HG03175 (cell line): Measurements from ENCODE around the gene IRF2BP1.
A peak's percentile ranks its signal among the peaks of the same experiment; 100 is the strongest.

ENCODE experiments used
- ATAC-seq: cut with Tn5 transposase; IDR thresholded peaks from one replicate; pipeline ENCODE4 v1.9.1; 2021; ENCODE audit warnings: mild to moderate bottlenecking, moderate library complexity; ENCODE audit not compliant: unreplicated experiment

Gene IRF2BP1

DNA sequence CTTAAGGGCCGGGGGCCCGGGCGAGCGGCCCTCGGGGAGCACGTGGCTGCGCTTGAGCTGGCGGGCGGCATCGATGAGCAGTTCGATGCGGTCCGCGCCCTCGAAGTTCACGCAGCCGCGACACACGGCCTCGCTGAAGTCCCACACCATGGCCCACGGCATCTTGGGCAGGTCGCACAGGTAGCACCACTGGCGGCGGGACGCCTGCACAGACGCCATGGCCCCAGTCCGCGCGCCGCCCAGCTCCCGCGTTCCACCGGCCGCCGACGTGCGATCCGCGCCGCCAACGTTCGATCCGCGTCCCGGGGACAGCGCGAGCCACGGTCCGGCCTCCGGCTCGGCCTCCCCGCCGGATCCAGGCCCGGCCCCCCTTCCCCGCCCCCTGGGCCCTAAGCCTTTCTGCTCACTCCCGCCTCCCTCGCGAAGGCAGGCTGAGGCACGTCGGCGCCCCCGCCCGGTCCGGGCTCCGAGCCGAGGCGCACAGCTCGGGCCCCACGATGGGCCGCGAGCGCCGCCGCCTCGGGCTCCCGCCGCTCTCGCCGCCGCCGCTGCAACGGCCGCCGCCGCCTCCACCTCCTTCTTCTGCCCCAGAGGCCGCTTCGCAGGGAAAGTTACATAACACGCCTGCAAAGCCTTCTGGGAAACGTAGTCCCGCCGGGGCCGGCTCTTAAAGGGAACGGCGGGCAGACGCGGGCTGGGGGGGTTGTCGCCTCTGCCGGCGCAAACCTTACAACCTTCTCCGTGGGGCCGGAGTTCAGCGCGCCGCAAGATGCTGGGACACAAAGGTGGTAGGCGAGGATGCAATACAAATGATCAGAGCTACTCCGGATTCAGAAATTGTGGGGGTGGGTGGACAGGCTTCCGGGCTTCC, at the start of gene IRF2BP1:
Gene IRF2BP1, minus strand, starts transcription at position 586 of the 871 bp plus-strand sequence. Its CDS starts 367 bp downstream, at position 219.
- ATAC-seq, result peak; percentile 47

DNA sequence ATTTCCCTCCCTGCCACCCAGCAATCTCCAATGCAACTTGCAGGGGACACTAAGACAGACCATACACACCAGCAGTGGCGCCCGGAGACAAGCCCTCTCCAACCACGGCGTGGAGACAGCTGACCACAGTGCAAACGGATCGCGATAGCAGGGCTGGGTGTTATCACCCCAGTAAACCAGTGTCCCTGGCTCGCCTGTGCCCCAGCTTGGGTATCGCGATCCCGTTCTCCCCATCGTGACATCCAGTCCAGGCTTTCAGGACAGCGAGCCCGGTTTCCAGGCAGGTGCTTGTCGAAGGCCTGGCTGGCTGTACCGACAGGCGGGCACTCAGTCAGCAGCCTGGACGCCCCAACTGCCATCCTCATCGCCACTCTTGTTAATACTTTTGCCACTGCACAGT, 49.3 kb upstream of the IRF2BP1 start:
- no peak for ATAC-seq

DNA sequence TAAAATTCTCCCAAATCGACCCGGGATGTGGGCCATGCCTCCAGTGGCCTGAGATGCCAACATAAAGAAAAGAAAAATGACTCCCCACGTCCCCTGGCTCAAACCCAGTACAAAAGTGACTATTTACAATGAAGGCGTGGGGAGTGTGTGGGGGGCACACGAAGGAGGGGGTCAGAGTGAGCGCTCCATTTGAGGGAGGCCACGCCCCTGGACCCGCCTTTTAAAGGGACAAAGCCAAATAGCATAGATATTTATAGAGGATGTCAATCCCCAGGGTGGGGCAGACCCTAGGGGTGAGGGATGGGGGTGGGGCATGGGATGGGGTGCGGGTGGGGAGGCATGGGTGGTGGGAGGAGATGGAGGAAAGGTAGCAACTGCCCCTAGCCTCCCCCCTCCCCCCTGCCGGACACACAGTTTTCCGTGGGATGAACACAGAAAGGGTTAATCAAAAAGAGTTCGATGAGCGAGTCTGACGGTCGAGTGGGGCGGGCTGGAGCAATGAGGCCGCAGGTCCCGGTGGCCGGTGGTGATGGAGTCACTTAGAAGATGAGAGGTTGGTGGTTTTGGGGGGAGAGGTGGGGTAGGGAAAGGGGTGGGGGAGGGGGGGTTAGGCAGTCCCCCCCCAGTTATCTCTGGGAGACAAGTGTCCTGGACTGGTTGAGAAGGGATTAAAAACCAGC, 48.8 kb upstream of the IRF2BP1 start:
- ATAC-seq, result no peak

GRCh38 chr19:45933759-45934158, 47.8 kb upstream of the IRF2BP1 start:
- no peak for ATAC-seq

DNA sequence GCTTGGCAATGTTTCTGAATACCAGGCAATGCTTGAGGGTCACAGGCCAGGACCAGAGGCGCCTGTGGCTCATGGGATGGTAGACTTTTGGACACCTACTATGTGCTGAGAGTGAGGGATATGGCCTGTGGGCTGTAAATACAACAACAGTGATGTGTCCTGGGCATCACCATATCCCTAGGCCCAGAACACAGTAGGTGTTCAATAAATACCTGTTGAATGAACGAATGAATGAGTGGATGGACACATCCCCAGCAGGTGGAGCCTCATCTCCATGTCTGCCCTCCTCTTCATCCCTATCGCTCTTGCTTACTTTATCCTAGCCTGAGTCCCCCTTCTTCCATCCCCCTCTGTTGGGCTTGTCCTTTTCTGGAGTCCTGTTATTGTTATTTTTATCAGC, 45.1 kb upstream of the IRF2BP1 start:
- ATAC-seq, result no peak

- no peak for ATAC-seq
Observed at GRCh38 chr19:45929247-45929646, 43.3 kb upstream of the IRF2BP1 start.

- peak; percentile 57 for ATAC-seq
Observed at GRCh38 chr19:45927565-45928261, 41.8 kb upstream of the IRF2BP1 start.

DNA sequence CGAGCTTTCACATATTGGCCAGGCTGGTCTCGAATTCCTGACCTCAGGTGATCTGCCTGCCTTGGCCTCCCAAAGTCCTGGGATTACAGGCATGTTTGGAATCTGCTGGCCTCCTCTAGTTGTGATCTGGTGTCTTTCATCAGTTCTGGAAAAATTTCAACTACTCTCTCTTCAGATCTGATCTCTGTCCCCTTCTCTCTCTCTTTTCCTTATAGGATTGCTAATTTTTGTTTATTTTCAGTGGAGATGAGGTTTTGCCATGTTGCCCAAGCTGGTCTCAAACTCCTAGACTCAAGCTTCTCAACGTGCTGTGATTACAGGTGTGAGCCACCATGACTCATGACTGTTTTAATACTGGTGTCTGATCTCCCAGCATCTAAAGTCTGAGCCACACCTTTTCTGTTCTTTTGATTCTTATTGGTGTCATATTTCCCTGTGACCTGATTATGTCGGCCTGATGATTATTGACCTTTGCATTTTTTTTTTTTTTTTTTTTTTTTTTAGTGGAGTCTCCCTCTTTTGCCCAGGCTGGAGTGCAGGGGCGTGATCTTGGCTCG, 39.0 kb upstream of the IRF2BP1 start:
- ATAC-seq, result no peak

- no peak for ATAC-seq
Observed at GRCh38 chr19:45922281-45922680, 36.3 kb upstream of the IRF2BP1 start.

DNA sequence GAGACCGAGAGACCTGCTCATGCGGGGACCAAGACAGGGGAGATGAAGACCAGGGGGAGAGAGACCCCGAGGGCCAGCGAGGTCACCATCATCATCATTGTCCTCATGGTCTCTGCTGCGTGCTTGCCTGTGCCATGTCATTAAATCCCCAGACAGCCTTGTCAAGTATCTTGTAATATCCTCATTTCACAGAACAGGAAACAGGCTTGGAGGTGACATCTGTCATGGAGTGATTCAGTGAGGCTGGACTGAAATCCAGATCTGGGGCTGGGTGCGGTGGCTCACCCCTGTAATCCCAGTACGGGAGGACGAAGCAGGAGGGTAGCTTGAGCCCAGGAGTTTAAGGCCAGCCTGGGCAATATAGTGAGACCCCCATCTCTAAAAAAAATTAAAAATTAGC, 34.5 kb upstream of the IRF2BP1 start:
- ATAC-seq, result no peak

- ATAC-seq, result no peak
Observed at GRCh38 chr19:45919678-45920077, 33.7 kb upstream of the IRF2BP1 start.

DNA sequence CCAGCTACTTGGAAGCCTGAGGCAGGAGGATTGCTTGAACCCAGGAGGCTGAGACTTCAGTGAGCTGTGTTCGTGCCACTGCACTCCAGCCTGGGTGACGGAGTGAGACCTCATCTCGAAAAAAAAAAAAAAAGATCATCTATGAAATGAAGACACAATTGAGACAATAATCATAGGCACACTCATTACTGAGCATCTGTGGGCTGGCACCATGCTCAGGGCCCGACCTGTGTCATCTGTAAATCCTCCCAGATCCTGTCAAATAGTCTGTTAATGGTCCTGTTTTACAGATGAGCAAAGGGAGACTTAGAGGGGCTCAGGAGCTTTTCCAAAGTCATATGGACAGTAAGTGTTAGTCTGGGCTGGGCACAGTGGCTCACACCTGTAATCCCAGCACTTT, 32.8 kb upstream of the IRF2BP1 start:
- no peak for ATAC-seq

GRCh38 chr19:45917421-45918091, 31.6 kb upstream of the IRF2BP1 start:
- ATAC-seq, result no peak

DNA sequence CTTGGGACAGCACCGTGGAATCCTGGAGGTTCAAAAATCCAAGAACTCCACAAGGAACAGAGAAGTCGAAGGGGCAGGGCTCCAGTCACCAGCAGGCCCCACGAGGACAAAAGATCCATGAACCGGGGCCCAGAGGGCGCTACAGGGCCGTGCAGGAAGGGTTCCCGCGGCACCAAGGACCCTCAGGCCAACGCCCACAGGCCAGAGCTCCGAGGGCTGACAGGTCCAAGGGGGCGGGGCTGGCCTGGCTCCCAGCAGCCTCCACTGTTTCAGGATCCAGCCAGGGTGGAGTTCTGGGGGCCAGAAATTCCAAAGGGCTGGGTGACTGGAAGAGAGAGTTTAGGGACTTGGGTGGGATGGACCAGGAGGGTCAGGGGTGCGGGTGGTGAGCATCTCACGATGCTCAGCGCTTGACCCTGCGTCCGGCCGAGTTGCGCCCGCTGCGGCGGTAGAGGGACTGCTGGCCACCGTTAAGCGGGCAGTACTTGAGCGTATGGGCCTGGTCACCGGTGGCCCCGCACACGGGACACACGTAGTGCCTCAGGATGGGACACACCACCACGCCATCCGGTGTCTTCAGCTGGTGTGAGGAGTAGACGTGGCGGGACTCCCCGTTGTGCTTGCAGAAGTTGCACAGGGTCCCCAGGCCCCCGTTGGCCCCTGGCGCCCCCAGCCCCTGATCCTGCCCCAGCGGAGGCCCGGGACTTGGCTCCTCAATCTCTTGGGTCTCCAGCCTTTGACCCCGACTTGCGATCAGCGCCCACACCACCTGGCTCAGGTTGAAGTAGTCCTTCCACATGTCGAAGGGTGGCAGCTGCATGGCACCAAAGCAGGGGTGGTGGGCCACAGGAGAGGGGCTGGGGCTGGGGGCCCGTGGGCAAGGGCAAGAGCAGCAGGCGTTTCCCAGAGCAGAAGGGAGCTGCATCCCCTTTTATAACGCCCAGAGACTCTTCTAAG, 28.2 kb upstream of the IRF2BP1 start, which contains the start of gene NANOS2:
Gene NANOS2, minus strand, starts transcription at position 905 of the 957 bp plus-strand sequence. Its CDS starts 85 bp downstream, at position 820.
- ATAC-seq, result no peak

- ATAC-seq, result no peak
Observed at GRCh38 chr19:45911291-45911690, 25.4 kb upstream of the IRF2BP1 start.

- no peak for ATAC-seq
Observed at GRCh38 chr19:45908956-45909355, 23.0 kb upstream of the IRF2BP1 start.

- no peak for ATAC-seq
Observed at GRCh38 chr19:45906221-45906620, 20.3 kb upstream of the IRF2BP1 start.

- no peak for ATAC-seq
Observed at GRCh38 chr19:45905011-45905410, 19.1 kb upstream of the IRF2BP1 start.
